ENCODE data around the gene KHNYN.
"Not testable (repeated sequence)": the region's sequence is repeated elsewhere in the genome, so short reads cannot be mapped to it uniquely, and the experiment has no call there.

The KHNYN gene

GRCh38 chr14:24429395-24430142, at the start of gene KHNYN, which contains the start of gene CBLN3:
KHNYN (plus strand) TSS chr14:24429954; CDS start chr14:24430731, 777 bp downstream.
CBLN3 (minus strand) TSS chr14:24429668; CDS start chr14:24429054, 614 bp downstream.
- TF ChIP-seq CTCF (conservative IDR thresholded peaks at IDR 0.05; ENCODE audit: low read length): no peak
- peak; percentile 95 for DNase-seq (ENCODE audit: low read depth)
- peak within 1 kb of the TSS; percentile 79 for H3K4me3 ChIP-seq (ENCODE audit: low read length)

- DNase-seq (ENCODE audit: low read depth): no peak
- no peak for TF ChIP-seq CTCF (conservative IDR thresholded peaks at IDR 0.05; ENCODE audit: low read length)
- H3K4me3 ChIP-seq (ENCODE audit: low read length): no peak overlapping the region
These were observed 48.2 kb upstream of the KHNYN start for GRCh38 chr14:24381363-24382063.

GRCh38 chr14:24382064-24382371, 47.7 kb upstream of the KHNYN start:
- DNase-seq (ENCODE audit: low read depth): no peak
- H3K4me3 ChIP-seq (ENCODE audit: low read length): no peak overlapping the region
- no peak for TF ChIP-seq CTCF (conservative IDR thresholded peaks at IDR 0.05; ENCODE audit: low read length)

- H3K4me3 ChIP-seq (ENCODE audit: low read length): no peak overlapping the region
- DNase-seq (ENCODE audit: low read depth): no peak
- TF ChIP-seq CTCF (conservative IDR thresholded peaks at IDR 0.05; ENCODE audit: low read length): no peak
These were observed 45.6 kb upstream of the KHNYN start for GRCh38 chr14:24384169-24384568.

GRCh38 chr14:24385524-24385923, 44.2 kb upstream of the KHNYN start:
- TF ChIP-seq CTCF (conservative IDR thresholded peaks at IDR 0.05; ENCODE audit: low read length): no peak
- H3K4me3 ChIP-seq (ENCODE audit: low read length): no peak overlapping the region
- DNase-seq (ENCODE audit: low read depth): no peak

GRCh38 chr14:24387009-24387345, 42.8 kb upstream of the KHNYN start:
- TF ChIP-seq CTCF (conservative IDR thresholded peaks at IDR 0.05; ENCODE audit: low read length): no peak
- H3K4me3 ChIP-seq (ENCODE audit: low read length): no peak overlapping the region
- DNase-seq (ENCODE audit: low read depth): no peak

GRCh38 chr14:24387579-24387978, 42.2 kb upstream of the KHNYN start:
- not testable (repeated sequence) for DNase-seq (ENCODE audit: low read depth); H3K4me3 ChIP-seq (ENCODE audit: low read length)

Measured in AG10803 (cell line).